HCT116 (cell line): Measurements from ENCODE around the gene NEXMIF. TPM values are rescaled to one million over a fixed set of nuclear protein-coding genes. Genes with fewer than 3 reads are reported as not detected.
"Not testable (repeated sequence)": the region's sequence is repeated elsewhere in the genome, so short reads cannot be mapped to it uniquely, and the experiment has no call there.

Experiments used
- ATAC-seq: fragments of 200-7000 bp; cut with Tn5 transposase; 2 replicates; pipeline ENCODE4 v1.9.1; 2020; ENCODE audit warnings: mild to moderate bottlenecking, moderate library complexity
- BruUV-seq: library from RNA; stranded (reverse); fragments of 400-500 nt; replicated peaks from 2 replicates; lab custom pipeline; 2021; lab: Mats Ljungman, UMichigan
- CTCF ChIA-PET: fragments of 300-600 bp; sonication (Branson Sonifier 250); formaldehyde crosslinking; loops from one replicate; lab custom pipeline; 2021; ENCODE audit warnings: antibody characterized with exemption; lab: Charles Lee
- POLR2A ChIA-PET: fragments of 300-600, 350-600 bp; sonication (Branson Sonifier 250); formaldehyde crosslinking; loops from one replicate; lab custom pipeline; 2021; ENCODE audit warnings: antibody characterized with exemption; lab: Charles Lee
- RAD21 ChIA-PET, 2 experiments: fragments of 300-600 bp; sonication (Branson Sonifier 250); formaldehyde crosslinking; loops; one replicate each; lab custom pipeline; 2023; ENCODE audit warnings: low total read pairs in 2 of 2; ENCODE audit not compliant: uncharacterized antibody in 2 of 2, unreplicated experiment in 2 of 2, low non-redundant PET in 1 of 2; lab: Charles Lee
- DNase-seq: peaks from one replicate; pipeline ENCODE4 v3.0.0-alpha.2; 2010; ENCODE audit warnings: low read depth, low spot score
- H2AFZ ChIP-seq: fragments of 200-600 bp; shearing (Covaris generic), sonication (generic); 2 replicates; pipeline ENCODE4 v1.6.1; 2017; ENCODE audit warnings: low read depth, mixed run types, mixed read lengths, antibody characterized with exemption, low read length; ENCODE audit not compliant: poor library complexity, severe bottlenecking
- H3K27ac ChIP-seq: 2 replicates; pipeline ENCODE4 v1.5.1; 2012; ENCODE audit warnings: low read depth, low read length
- H3K27me3 ChIP-seq: fragments of 200-600 bp; sonication (generic); 2 replicates; pipeline ENCODE4 v1.6.1; 2016; ENCODE audit warnings: mixed run types, low read length, mixed read lengths; ENCODE audit not compliant: insufficient read depth
- H3K36me3 ChIP-seq, 2 experiments: fragments of 200-500 bp in 1 of 2; fragments of 200-600 bp in 1 of 2; sonication (Bioruptor generic) in 1 of 2; sonication (generic) in 1 of 2; 2 replicates each; pipeline versions ENCODE4 v1.5.1 to v1.6.1; 2014 to 2016; ENCODE audit warnings: low read length in 2 of 2, inconsistent platforms in 1 of 2, mixed read lengths in 1 of 2, mixed run types in 1 of 2; ENCODE audit not compliant: insufficient read depth in 2 of 2, control insufficient read depth in 1 of 2
- H3K4me1 ChIP-seq, 2 experiments: fragments of 200-600 bp in 1 of 2; sonication (generic) in 1 of 2; 2 replicates each; pipeline versions ENCODE4 v1.5.1 to v1.6.1; 2012 to 2017; ENCODE audit warnings: low read length in 2 of 2, inconsistent platforms in 1 of 2, mild to moderate bottlenecking in 1 of 2, mixed read lengths in 1 of 2, mixed run types in 1 of 2, moderate library complexity in 1 of 2; ENCODE audit not compliant: insufficient read depth in 2 of 2, control insufficient read depth in 1 of 2
- H3K4me2 ChIP-seq: fragments of 200-600 bp; sonication (generic); 2 replicates; pipeline ENCODE4 v1.6.1; 2017; ENCODE audit warnings: mixed run types, low read length, mixed read lengths
- H3K4me3 ChIP-seq, 2 experiments: fragments of 200-600 bp in 1 of 2; sonication (generic) in 1 of 2; replicated peaks in 1 of 2; 2 replicates each; pipeline ENCODE4 v1.5.1; 2011 to 2016; ENCODE audit warnings: low read length in 2 of 2, control low read depth in 1 of 2, low read depth in 1 of 2, mild to moderate bottlenecking in 1 of 2, mixed read lengths in 1 of 2, mixed run types in 1 of 2
- H3K79me2 ChIP-seq: fragments of 200-600 bp; sonication (generic); 2 replicates; pipeline ENCODE4 v1.6.1; 2017; ENCODE audit warnings: mild to moderate bottlenecking, mixed run types, low read length, moderate library complexity, mixed read lengths; ENCODE audit not compliant: insufficient read depth
- H3K9ac ChIP-seq: fragments of 200-600 bp; sonication (generic); 2 replicates; pipeline ENCODE4 v1.6.1; 2016; ENCODE audit warnings: low read length, mixed read lengths
- H3K9me2 ChIP-seq: fragments of 200-600 bp; sonication (generic), shearing (Covaris generic); 2 replicates; pipeline ENCODE4 v1.6.1; 2017; ENCODE audit warnings: mixed run types, mild to moderate bottlenecking, moderate library complexity; ENCODE audit not compliant: insufficient read depth
- H3K9me3 ChIP-seq, 2 experiments: fragments of 200-500 bp in 1 of 2; fragments of 200-600 bp in 1 of 2; sonication (Bioruptor generic) in 1 of 2; sonication (generic) in 1 of 2; 2 replicates each; pipeline ENCODE4 v1.6.1; 2014 to 2017; ENCODE audit warnings: low read length in 2 of 2, mixed read lengths in 2 of 2, inconsistent platforms in 1 of 2, low read depth in 1 of 2, mild to moderate bottlenecking in 1 of 2, mixed run types in 1 of 2, moderate library complexity in 1 of 2; ENCODE audit not compliant: control insufficient read depth in 1 of 2, insufficient read depth in 1 of 2
- H4K20me1 ChIP-seq: fragments of 200-600 bp; sonication (generic), shearing (Covaris generic); 2 replicates; pipeline ENCODE4 v1.6.1; 2017; ENCODE audit warnings: mixed run types, mild to moderate bottlenecking, moderate library complexity; ENCODE audit not compliant: insufficient read depth
- ATF3 ChIP-seq: IDR thresholded peaks from 2 replicates; pipeline ENCODE4 v1.6.1; 2012
- CBX3 ChIP-seq: IDR thresholded peaks from 2 replicates; pipeline ENCODE4 v1.6.1; 2012; ENCODE audit warnings: low read depth
- CEBPB ChIP-seq: IDR thresholded peaks from 2 replicates; pipeline ENCODE4 v1.6.1; 2012; ENCODE audit warnings: low read depth
- EGR1 ChIP-seq: IDR thresholded peaks from 2 replicates; pipeline ENCODE4 v1.6.1; 2012; ENCODE audit warnings: low read depth
- ELF1 ChIP-seq: IDR thresholded peaks from 2 replicates; pipeline ENCODE4 v1.6.1; 2012; ENCODE audit warnings: low read depth, borderline replicate concordance
- EZH2 ChIP-seq: fragments of 200-600 bp; sonication (generic); IDR thresholded peaks from 2 replicates; pipeline ENCODE4 v1.6.1; 2017; ENCODE audit warnings: antibody characterized with exemption, mixed run types
- EZH2phosphoT487 ChIP-seq: fragments of 200-600 bp; IDR thresholded peaks from 2 replicates; pipeline ENCODE4 v1.6.1; 2018; ENCODE audit warnings: antibody characterized with exemption, borderline replicate concordance
- FOSL1 ChIP-seq: IDR thresholded peaks from 2 replicates; pipeline ENCODE4 v1.6.1; 2012; ENCODE audit warnings: low read depth
- POLR2AphosphoS5 ChIP-seq: IDR thresholded peaks from 2 replicates; pipeline ENCODE4 v1.6.1; 2011; ENCODE audit warnings: mild to moderate bottlenecking, low read depth, low read length, moderate library complexity
- RAD21 ChIP-seq: IDR thresholded peaks from 2 replicates; pipeline ENCODE4 v1.6.1; 2012; ENCODE audit warnings: low read depth, mild to moderate bottlenecking
- REST ChIP-seq: IDR thresholded peaks from 2 replicates; pipeline ENCODE4 v1.6.1; 2012; ENCODE audit warnings: low read depth
- SP1 ChIP-seq: IDR thresholded peaks from 2 replicates; pipeline ENCODE4 v1.6.1; 2012; ENCODE audit warnings: low read depth
- SRF ChIP-seq: IDR thresholded peaks from 2 replicates; pipeline ENCODE4 v1.6.1; 2012; ENCODE audit warnings: low read depth
- TCF7L2 ChIP-seq: IDR thresholded peaks from 2 replicates; pipeline ENCODE4 v1.7.0; 2011; ENCODE audit warnings: borderline replicate concordance, inconsistent platforms; ENCODE audit not compliant: insufficient read depth, insufficient read length; ENCODE audit errors: extremely low read depth
- YY1 ChIP-seq: IDR thresholded peaks from 2 replicates; pipeline ENCODE4 v1.6.1; 2011; ENCODE audit warnings: low read length, low read depth, moderate library complexity, mild to moderate bottlenecking; ENCODE audit not compliant: insufficient replicate concordance; ENCODE audit errors: extremely low read depth
- ZBTB33 ChIP-seq: IDR thresholded peaks from 2 replicates; pipeline ENCODE4 v1.6.1; 2011; ENCODE audit warnings: mild to moderate bottlenecking, low read length, moderate library complexity; ENCODE audit not compliant: insufficient replicate concordance; ENCODE audit errors: extremely low read depth
- ZNF274 ChIP-seq: fragments of 200-500 bp; sonication (Bioruptor generic); IDR thresholded peaks from 2 replicates; pipeline ENCODE4 v1.6.1; 2014; ENCODE audit warnings: mild to moderate bottlenecking, low read depth, low read length, inconsistent platforms
- intact Hi-C: fragments of 100-400 bp; cut with micrococcal nuclease; formaldehyde crosslinking; loops from 2 replicates; pipeline ENCODE4 v1.10.0; 2022
- total RNA-seq: library from RNA; stranded (reverse); gene quantifications from one replicate; pipeline ENCODE4 v1.2.1, GENCODE V29; 2021; ENCODE audit not compliant: unreplicated experiment

NEXMIF gene
- total RNA-seq, 1 experiment from 2014 or later = not detected

- ATAC-seq, H2AFZ ChIP-seq, RAD21 ChIA-PET, H3K4me2 ChIP-seq, BruUV-seq, H3K9me3 ChIP-seq, H3K9ac ChIP-seq, H4K20me1 ChIP-seq, H3K27ac ChIP-seq, intact Hi-C loops, H3K79me2 ChIP-seq, H3K27me3 ChIP-seq, H3K9me2 ChIP-seq, H3K4me1 ChIP-seq, H3K36me3 ChIP-seq, POLR2A ChIA-PET, H3K4me3 ChIP-seq, DNase-seq, CTCF ChIA-PET: not testable (repeated sequence)
Observed at GRCh38 chrX:74961962-74962361, 36.7 kb upstream of the NEXMIF start.

GRCh38 chrX:74949717-74950116 lies 24.5 kb upstream of the NEXMIF start:
- H4K20me1 ChIP-seq = no peaks in the 10 kb centered on the region
- ATAC-seq (no peak), DNase-seq (no peak)
- H3K27ac ChIP-seq = no peak overlapping the region
- no peaks in the 10 kb centered on the region for H3K79me2 ChIP-seq
- H3K4me1 ChIP-seq = no peaks in the 10 kb centered on the region
- H3K4me2 ChIP-seq = no peak overlapping the region
- ChIA-PET POLR2A (no interaction called here), CTCF (no interaction called here), RAD21 (no interaction called here)
- no peak overlapping the region for H3K4me3 ChIP-seq
- H3K9me2 ChIP-seq = no peaks in the 10 kb centered on the region
- no peak overlapping the region for H2AFZ ChIP-seq
- no peak overlapping the region for H3K9ac ChIP-seq
- intact Hi-C loops = no loop called here
- no peaks in the 10 kb centered on the region for H3K36me3 ChIP-seq
- no peaks in the 10 kb centered on the region for H3K9me3 ChIP-seq
- H3K27me3 ChIP-seq = no peaks in the 10 kb centered on the region
- no TSS peak for BruUV-seq
- TF ChIP-seq SP1 (no peak), ATF3 (no peak), ZNF274 (no peak), RAD21 (no peak), EZH2phosphoT487 (no peak), POLR2AphosphoS5 (no peak), CBX3 (no peak), SRF (no peak), EZH2 (no peak), ZBTB33 (no peak), REST (no peak), FOSL1 (no peak), ELF1 (no peak), YY1 (no peak), CEBPB (no peak), EGR1 (no peak), TCF7L2 (no peak)
